Fibroblast of the aortic adventitia (primary cell): ENCODE results near the gene KCNJ3. TPM values are rescaled to one million over a fixed set of nuclear protein-coding genes. Genes with fewer than 3 reads are reported as not detected.

Experiments used
- DNase-seq: peaks from one replicate; pipeline ENCODE4 v3.0.0-alpha.2; 2010; ENCODE audit warnings: low read depth
- H3K4me3 ChIP-seq: 2 replicates; pipeline ENCODE4 v1.5.1; 2011; ENCODE audit warnings: low read depth, mild to moderate bottlenecking, control low read depth, low read length, moderate library complexity
- total RNA-seq: library from RNA; depleted of rRNA; stranded (reverse); fragments of >200 nt; gene quantifications from 2 replicates; pipeline ENCODE4 v1.2.3, GENCODE V29; 2012; ENCODE audit warnings: low replicate concordance
- TF ChIP-seq, protein P1 (sequence below): IDR thresholded peaks from 2 replicates; pipeline ENCODE4 v1.5.1; 2011; ENCODE audit warnings: mild to moderate bottlenecking, low read length, control low read depth, inconsistent platforms; ENCODE audit not compliant: insufficient read depth

KCNJ3 gene
- total RNA-seq, 1 donor, result not detected

DNA sequence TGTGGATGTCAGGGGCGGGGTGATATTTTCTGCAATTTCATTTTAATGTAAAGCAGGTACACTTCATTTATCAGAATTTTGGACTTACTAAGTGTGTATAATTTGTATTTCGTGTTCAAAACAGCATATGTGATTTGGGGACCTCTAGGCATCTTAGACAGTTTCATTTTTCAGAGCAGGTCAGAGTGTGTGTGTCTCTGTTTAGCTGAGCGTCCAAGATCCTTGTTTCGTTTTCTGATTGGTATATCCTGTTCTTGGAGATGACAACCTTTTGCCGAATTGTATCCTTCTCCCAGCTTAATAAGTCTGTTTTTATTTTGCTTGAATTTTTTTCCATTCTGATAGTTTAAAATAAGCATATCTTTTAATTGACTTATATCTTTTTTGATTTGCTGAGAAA, 128.3 kb downstream of the KCNJ3 start:
- H3K4me3 ChIP-seq, result no peak overlapping the region
- TF ChIP-seq, protein P1, sequence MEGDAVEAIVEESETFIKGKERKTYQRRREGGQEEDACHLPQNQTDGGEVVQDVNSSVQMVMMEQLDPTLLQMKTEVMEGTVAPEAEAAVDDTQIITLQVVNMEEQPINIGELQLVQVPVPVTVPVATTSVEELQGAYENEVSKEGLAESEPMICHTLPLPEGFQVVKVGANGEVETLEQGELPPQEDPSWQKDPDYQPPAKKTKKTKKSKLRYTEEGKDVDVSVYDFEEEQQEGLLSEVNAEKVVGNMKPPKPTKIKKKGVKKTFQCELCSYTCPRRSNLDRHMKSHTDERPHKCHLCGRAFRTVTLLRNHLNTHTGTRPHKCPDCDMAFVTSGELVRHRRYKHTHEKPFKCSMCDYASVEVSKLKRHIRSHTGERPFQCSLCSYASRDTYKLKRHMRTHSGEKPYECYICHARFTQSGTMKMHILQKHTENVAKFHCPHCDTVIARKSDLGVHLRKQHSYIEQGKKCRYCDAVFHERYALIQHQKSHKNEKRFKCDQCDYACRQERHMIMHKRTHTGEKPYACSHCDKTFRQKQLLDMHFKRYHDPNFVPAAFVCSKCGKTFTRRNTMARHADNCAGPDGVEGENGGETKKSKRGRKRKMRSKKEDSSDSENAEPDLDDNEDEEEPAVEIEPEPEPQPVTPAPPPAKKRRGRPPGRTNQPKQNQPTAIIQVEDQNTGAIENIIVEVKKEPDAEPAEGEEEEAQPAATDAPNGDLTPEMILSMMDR, result no peak
- DNase-seq, result no peak

DNA sequence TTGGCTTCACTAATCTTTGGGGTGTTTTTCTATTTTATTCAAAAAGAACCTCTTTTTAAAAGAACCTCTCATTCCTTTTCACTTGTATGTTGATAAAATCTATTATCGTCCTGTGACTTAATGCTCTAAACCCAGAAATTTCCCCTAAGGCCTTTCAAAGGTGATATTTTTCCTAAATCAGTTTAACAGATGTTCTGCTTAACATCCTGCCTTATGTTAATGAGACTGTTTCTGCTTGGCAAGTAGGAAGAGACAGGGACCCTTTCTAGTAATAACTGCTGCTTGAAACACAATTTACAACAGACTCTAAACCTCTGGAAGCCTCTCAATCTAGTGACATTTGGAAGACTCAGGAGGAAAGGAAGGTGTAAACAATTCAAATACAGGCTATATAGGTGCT, 128.8 kb downstream of the KCNJ3 start:
- DNase-seq, result no peak
- TF ChIP-seq, protein P1, result no peak
- H3K4me3 ChIP-seq, result no peak overlapping the region

DNA sequence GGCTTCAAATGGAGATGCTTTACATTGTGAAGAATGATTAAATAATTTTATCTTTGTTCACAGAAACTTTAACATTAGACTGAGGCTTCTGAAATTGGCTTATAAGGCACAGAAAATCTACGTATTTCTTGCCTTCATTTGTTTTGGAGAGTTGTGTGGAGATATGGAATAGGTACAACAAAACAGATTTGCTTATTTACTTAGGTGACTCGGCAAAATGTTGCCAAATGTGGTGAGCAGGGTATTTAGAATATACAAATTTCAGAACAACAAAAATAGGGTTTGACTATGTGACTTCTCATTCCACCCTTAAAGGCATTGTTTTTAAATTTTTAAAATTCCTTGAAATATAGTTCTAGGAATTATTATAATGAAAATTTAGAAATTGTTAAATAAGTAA, 134.2 kb downstream of the KCNJ3 start:
- no peak for DNase-seq
- TF ChIP-seq, protein P1, result no peak
- H3K4me3 ChIP-seq, result no peak overlapping the region

DNA sequence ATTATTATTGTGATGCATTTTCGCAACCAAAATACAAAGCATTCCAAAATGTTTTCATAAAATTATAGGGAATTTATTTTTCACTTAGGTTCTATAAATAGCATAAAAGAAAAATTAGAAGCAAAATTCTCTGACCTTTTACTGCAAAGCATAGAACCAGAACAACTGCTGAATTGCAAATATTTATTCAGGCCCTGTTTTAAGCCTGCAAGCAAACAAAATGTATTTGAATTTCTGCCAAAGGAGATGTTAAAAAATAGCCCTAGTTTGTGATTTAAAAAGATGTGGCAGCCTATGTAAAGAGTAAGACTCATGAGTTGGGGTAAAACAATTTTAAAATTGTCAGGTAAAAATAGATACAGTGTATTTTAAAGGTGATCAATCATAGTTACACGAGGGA, 138.1 kb downstream of the KCNJ3 start:
- TF ChIP-seq, protein P1, result no peak
- no peak overlapping the region for H3K4me3 ChIP-seq
- no peak for DNase-seq

DNA sequence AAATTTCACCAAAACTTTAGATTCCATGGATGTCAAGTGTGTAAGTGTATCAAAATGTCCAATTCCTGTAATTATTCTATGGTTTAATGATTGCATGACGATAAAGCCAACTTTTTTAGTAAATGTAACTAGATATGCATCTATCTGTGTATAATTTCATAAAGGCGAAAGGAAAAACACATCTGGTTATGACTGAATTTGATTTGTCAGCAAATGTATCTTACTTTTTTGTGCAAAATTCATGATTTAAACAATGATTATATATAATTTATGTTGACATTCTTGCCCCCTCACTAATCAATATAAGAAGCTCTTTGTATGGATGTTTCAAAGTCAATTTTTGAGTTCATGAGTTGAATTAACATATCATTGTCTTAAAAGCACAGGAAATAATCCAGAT, 138.5 kb downstream of the KCNJ3 start:
- DNase-seq, result no peak
- H3K4me3 ChIP-seq, result no peak overlapping the region
- TF ChIP-seq, protein P1, result no peak

DNA sequence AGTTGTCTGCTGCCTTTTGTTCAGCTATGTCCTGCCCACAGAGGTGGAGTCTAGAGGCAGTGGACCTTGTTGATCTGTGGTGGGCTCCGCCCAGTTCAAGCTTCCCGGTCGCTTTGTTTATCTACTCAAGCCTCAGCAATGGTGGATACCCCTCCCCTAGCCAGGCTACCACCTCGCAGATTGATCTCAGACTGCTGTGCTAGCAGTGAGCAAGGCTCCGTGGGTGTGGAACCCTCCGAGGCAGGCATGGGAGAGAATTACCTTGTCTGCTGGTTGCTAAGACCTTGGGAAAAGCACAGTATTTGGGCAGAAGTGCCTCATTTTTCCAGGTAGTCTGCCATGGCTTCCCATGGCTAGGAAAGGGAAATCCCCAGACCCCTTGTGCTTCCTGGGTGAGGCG, 146.0 kb downstream of the KCNJ3 start:
- DNase-seq, result no peak
- TF ChIP-seq, protein P1, result no peak
- no peak overlapping the region for H3K4me3 ChIP-seq

DNA sequence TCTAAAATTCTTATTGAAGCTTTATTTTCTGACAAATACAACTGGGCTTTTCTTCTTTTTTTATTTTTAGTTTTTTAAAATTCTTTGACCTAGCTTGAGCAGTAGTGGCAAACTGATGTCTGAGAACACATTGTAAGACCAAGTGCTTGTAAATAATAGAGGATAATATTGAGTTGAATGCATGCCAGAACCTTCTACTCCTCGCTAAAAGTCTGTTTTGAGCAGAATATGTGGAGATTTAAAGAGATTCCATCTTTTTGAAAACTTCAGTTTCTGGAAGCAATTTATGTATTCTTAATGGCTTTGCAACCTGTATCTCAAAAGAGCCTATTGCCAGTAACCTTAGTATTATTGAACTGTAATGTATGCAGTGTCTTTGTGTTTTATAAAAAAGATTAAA, 148.3 kb downstream of the KCNJ3 start:
- no peak for DNase-seq
- no peak overlapping the region for H3K4me3 ChIP-seq
- TF ChIP-seq, protein P1, result no peak
